HG03469 (cell line): ENCODE results near the gene SCG3.

Experiments
- ATAC-seq: cut with Tn5 transposase; IDR thresholded peaks from one replicate; pipeline ENCODE4 v1.9.1; 2021; ENCODE audit warnings: mild to moderate bottlenecking, moderate library complexity, moderate number of reproducible peaks; ENCODE audit not compliant: unreplicated experiment

Gene SCG3

DNA sequence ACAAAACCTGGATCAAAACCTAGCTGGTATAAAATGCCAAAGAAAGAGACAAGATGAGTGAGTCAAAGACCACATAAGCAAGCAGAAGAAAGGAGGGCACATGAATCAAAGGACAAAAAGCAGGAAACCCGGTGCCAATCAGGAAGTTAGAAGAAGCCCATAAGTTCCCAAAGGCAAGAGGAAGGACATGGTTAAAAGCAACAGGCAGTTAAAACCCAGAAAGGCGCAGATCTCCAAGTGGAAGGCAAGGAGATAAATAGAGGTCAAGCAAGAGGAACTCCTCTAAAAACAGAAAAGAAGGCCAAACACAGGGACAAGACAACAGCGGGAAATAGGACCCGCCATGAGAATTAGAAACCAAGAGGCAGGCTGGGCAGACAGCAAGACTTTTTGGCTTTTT is 74.5 kb downstream of the SCG3 start:
- no peak for ATAC-seq

- no peak for ATAC-seq
Measured at GRCh38 chr15:51756482-51756881, 75.2 kb downstream of the SCG3 start.

DNA sequence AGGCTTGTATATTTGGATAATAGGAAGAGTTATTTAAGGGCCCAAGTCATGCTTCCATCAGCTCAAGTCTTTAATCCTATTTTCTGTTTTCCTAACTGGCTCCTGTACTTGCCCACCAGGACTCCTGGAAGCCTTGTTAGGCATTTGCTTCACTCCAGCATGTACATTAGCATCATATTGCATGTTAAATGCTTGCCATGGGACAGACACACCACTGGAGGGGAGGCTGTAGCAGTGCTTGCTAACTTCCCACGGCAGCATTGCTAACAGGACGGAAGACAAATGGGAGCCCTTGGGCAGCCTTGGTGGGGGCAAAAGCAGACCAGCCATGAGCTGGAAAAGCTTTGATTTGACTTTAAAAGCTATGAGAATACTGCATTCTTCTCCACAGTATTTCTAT is 76.1 kb downstream of the SCG3 start:
- ATAC-seq: no peak

DNA sequence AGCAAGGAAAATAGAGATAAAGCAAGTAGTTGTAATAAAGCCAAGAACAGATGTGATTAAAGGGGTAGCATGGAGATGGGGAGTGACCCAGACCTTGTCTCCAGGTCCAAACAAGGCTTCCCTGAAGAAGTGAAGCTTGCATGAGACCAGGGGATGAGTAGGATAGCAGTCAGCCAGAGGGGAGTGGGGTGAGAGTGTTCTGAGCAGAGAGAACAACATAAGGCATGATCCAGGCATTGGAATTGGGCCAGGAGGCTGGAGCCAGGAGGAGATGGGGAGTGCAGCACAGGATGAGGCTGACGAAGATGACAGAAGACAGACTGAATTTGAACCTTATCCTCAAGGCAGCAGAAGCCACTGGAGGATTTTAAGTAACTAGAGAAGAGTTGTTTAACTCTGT is 77.3 kb downstream of the SCG3 start:
- ATAC-seq: no peak

- no peak for ATAC-seq
Measured at GRCh38 chr15:51759557-51760070, 78.3 kb downstream of the SCG3 start.

GRCh38 chr15:51760805-51761204 is 79.5 kb downstream of the SCG3 start:
- ATAC-seq: no peak

GRCh38 chr15:51765751-51766150 is 84.4 kb downstream of the SCG3 start:
- no peak for ATAC-seq

- ATAC-seq: no peak
Measured at GRCh38 chr15:51766341-51766740, 85.0 kb downstream of the SCG3 start.

GRCh38 chr15:51768018-51768417 is 86.7 kb downstream of the SCG3 start:
- ATAC-seq: no peak
